Neural cell (in vitro differentiated cells): ENCODE data around the gene TMEM139. TPM values are rescaled to one million over a fixed set of nuclear protein-coding genes. Genes with fewer than 3 reads are reported as not detected.

Experiments
- polyA plus RNA-seq: library from polyadenylated mRNA; depleted of rRNA; stranded (reverse); fragments of >200 nt; gene quantifications from 2 replicates; pipeline ENCODE4 v1.2.3, GENCODE V29; 2014
- small RNA-seq, 3 experiments: library from RNA; depleted of rRNA; stranded (forward); fragments of <200 nt; gene quantifications; one replicate each; pipeline ENCODE3, GENCODE V24; 2012

TMEM139 gene
- polyA plus RNA-seq, 1 donor from 2014 or later, result not detected

Small RNA genes lying within 50 kb of the gene (small RNA-seq; reads per million reads assigned to genes)
- gene RN7SL481P, result 0 reads per million in 3 experiments
- 0 reads per million in 3 experiments for gene RN7SL535P

Other genes with a start within 250 kb of the TMEM139 start
- not detected in 2 replicates for gene OR6V1, start 232.6 kb upstream of the TMEM139 start, polyA plus RNA-seq
- gene PIP, start 152.9 kb upstream of the TMEM139 start, polyA plus RNA-seq, result not detected in 2 replicates
- not detected in 2 replicates for gene TAS2R39, start 101.5 kb upstream of the TMEM139 start, polyA plus RNA-seq
- gene TAS2R40, start 62.9 kb upstream of the TMEM139 start, polyA plus RNA-seq, result not detected in 2 replicates
- gene GSTK1, start 21.5 kb upstream of the TMEM139 start, polyA plus RNA-seq, result 12.8 and 16.5 TPM in 2 replicates
- 9.0 and 15.8 TPM in 2 replicates for gene CASP2, start 3.4 kb downstream of the TMEM139 start, polyA plus RNA-seq
- 0.20 TPM in 1 of 2 replicates, not detected in the other for gene CLCN1, start 31.2 kb downstream of the TMEM139 start, polyA plus RNA-seq
- gene FAM131B, start 77.8 kb downstream of the TMEM139 start, polyA plus RNA-seq, result 45.9 and 58.5 TPM in 2 replicates
- gene ZYX, start 96.4 kb downstream of the TMEM139 start, polyA plus RNA-seq, result 10.0 and 15.8 TPM in 2 replicates
- not detected in 2 replicates for gene EPHA1, start 123.9 kb downstream of the TMEM139 start, polyA plus RNA-seq
- gene TAS2R60, start 158.5 kb downstream of the TMEM139 start, polyA plus RNA-seq, result not detected in 2 replicates
- not detected in 2 replicates for gene TAS2R41, start 192.9 kb downstream of the TMEM139 start, polyA plus RNA-seq